ENCODE measurements around the gene PAPPA2. TPM values are rescaled to one million over a fixed set of nuclear protein-coding genes. Genes with fewer than 3 reads are reported as not detected.
A peak's percentile ranks its signal among the peaks of the same experiment; 100 is the strongest.

The PAPPA2 gene
- polyA plus RNA-seq, 6 donors from 2014 or later, result not detected

- peaks cover 0 to 1% (median 0%) of the 10 kb centered on the region in 7 donors for H3K9me3 Mint-ChIP-seq
- no peak overlapping the region for H3K4me3 Mint-ChIP-seq
- H3K27ac Mint-ChIP-seq, result no peak overlapping the region
- H3K4me1 Mint-ChIP-seq, result no peaks in the 10 kb centered on the region
- H3K27me3 Mint-ChIP-seq, result no peaks in the 10 kb centered on the region
- ATAC-seq (ENCODE audit: low read depth in 2 of 2) (no peak), DNase-seq (no peak)
- H3K36me3 Mint-ChIP-seq, result no peaks in the 10 kb centered on the region
Measured at GRCh38 chr1:176466514-176466913, 3.5 kb downstream of the PAPPA2 start.

GRCh38 chr1:176469450-176470010 lies 6.6 kb downstream of the PAPPA2 start:
- ATAC-seq (ENCODE audit: low read depth in 2 of 2), result no peak
- Mint-ChIP-seq H3K36me3 (no peaks in the 10 kb centered on the region), H3K4me3 (no peak overlapping the region), H3K4me1 (no peaks in the 10 kb centered on the region), H3K27me3 (no peaks in the 10 kb centered on the region), H3K9me3 (peaks cover 0 to 2% (median 0%) of the 10 kb centered on the region in 7 donors), H3K27ac (no peak overlapping the region)
- DNase-seq, result no peak

- H3K27ac Mint-ChIP-seq, result no peak overlapping the region
Measured at GRCh38 chr1:176471338-176472121, 8.6 kb downstream of the PAPPA2 start.

GRCh38 chr1:176479971-176480370 lies 17.0 kb downstream of the PAPPA2 start:
- no peaks in the 10 kb centered on the region for H3K36me3 Mint-ChIP-seq
- DNase-seq, result no peak
- H3K9me3 Mint-ChIP-seq, result peaks cover 0 to 10% (median 0%) of the 10 kb centered on the region in 7 donors
- peaks cover 8 to 10% (median 9%) of the 10 kb centered on the region in 3 donors for H3K27me3 Mint-ChIP-seq
- no peak for ATAC-seq (ENCODE audit: low read depth in 2 of 2)
- no peaks in the 10 kb centered on the region for H3K4me1 Mint-ChIP-seq
- H3K4me3 Mint-ChIP-seq, result no peak overlapping the region
- peak overlapping the region in 1 of 6 donors; percentile 82 for H3K27ac Mint-ChIP-seq

More at GRCh38 chr1:176471338-176472121, 8.6 kb downstream of the PAPPA2 start:
- no peaks in the 10 kb centered on the region for H3K4me1 Mint-ChIP-seq
- no peaks in the 10 kb centered on the region for H3K27me3 Mint-ChIP-seq
- H3K9me3 Mint-ChIP-seq, result peaks cover 0 to 2% (median 0%) of the 10 kb centered on the region in 7 donors
- H3K36me3 Mint-ChIP-seq, result no peaks in the 10 kb centered on the region
- DNase-seq (no peak), ATAC-seq (ENCODE audit: low read depth in 2 of 2) (no peak)
- H3K4me3 Mint-ChIP-seq, result no peak overlapping the region

GRCh38 chr1:176480750-176481149 lies 17.8 kb downstream of the PAPPA2 start:
- Mint-ChIP-seq H3K27me3 (peaks cover 8 to 10% (median 9%) of the 10 kb centered on the region in 3 donors), H3K27ac (no peak overlapping the region), H3K4me1 (no peaks in the 10 kb centered on the region), H3K9me3 (peaks cover 0 to 10% (median 0%) of the 10 kb centered on the region in 7 donors), H3K4me3 (no peak overlapping the region), H3K36me3 (no peaks in the 10 kb centered on the region)
- no peak for DNase-seq
- no peak for ATAC-seq (ENCODE audit: low read depth in 2 of 2)

- Mint-ChIP-seq H3K27me3 (peaks cover 4 to 14% (median 8%) of the 10 kb centered on the region in 3 donors), H3K9me3 (peaks cover 0 to 10% (median 2%) of the 10 kb centered on the region in 7 donors), H3K36me3 (no peaks in the 10 kb centered on the region), H3K4me1 (no peaks in the 10 kb centered on the region), H3K4me3 (no peak overlapping the region), H3K27ac (no peak overlapping the region)
- ATAC-seq (ENCODE audit: low read depth in 2 of 2) (no peak), DNase-seq (no peak)
Measured at GRCh38 chr1:176485083-176485482, 22.1 kb downstream of the PAPPA2 start.

GRCh38 chr1:176494436-176494835 lies 31.5 kb downstream of the PAPPA2 start:
- Mint-ChIP-seq H3K36me3 (no peaks in the 10 kb centered on the region), H3K27me3 (peaks cover 0 to 8% (median 5%) of the 10 kb centered on the region in 3 donors), H3K4me3 (no peak overlapping the region), H3K9me3 (peaks cover 0 to 4% (median 0%) of the 10 kb centered on the region in 7 donors), H3K27ac (no peak overlapping the region), H3K4me1 (no peaks in the 10 kb centered on the region)
- ATAC-seq (ENCODE audit: low read depth in 2 of 2) (no peak), DNase-seq (no peak)

- Mint-ChIP-seq H3K4me1 (no peaks in the 10 kb centered on the region), H3K27me3 (peaks cover 2 to 8% (median 7%) of the 10 kb centered on the region in 3 donors), H3K4me3 (no peak overlapping the region), H3K36me3 (no peaks in the 10 kb centered on the region), H3K27ac (no peak overlapping the region), H3K9me3 (no peaks in the 10 kb centered on the region)
- ATAC-seq (ENCODE audit: low read depth in 2 of 2) (no peak), DNase-seq (no peak)
Measured at GRCh38 chr1:176499671-176500070, 36.7 kb downstream of the PAPPA2 start.

GRCh38 chr1:176501599-176501998 lies 38.6 kb downstream of the PAPPA2 start:
- Mint-ChIP-seq H3K36me3 (no peaks in the 10 kb centered on the region), H3K27ac (no peak overlapping the region), H3K9me3 (no peaks in the 10 kb centered on the region), H3K4me1 (no peaks in the 10 kb centered on the region), H3K4me3 (no peak overlapping the region), H3K27me3 (peaks cover 7 to 18% (median 12%) of the 10 kb centered on the region in 3 donors)
- ATAC-seq (ENCODE audit: low read depth in 2 of 2) (no peak), DNase-seq (no peak)

- Mint-ChIP-seq H3K27me3 (peaks cover 0 to 20% (median 12%) of the 10 kb centered on the region in 3 donors), H3K4me1 (no peaks in the 10 kb centered on the region), H3K9me3 (peaks cover 0 to 4% (median 0%) of the 10 kb centered on the region in 7 donors), H3K27ac (no peak overlapping the region), H3K36me3 (no peaks in the 10 kb centered on the region), H3K4me3 (no peak overlapping the region)
- ATAC-seq (ENCODE audit: low read depth in 2 of 2) (no peak), DNase-seq (no peak)
Measured at GRCh38 chr1:176504848-176505553, 42.0 kb downstream of the PAPPA2 start.

- DNase-seq (no peak), ATAC-seq (ENCODE audit: low read depth in 2 of 2) (no peak)
- H3K4me1 Mint-ChIP-seq, result no peaks in the 10 kb centered on the region
- H3K27me3 Mint-ChIP-seq, result peaks cover 0 to 4% (median 0%) of the 10 kb centered on the region in 3 donors
- H3K27ac Mint-ChIP-seq, result no peak overlapping the region
- H3K36me3 Mint-ChIP-seq, result no peaks in the 10 kb centered on the region
- H3K9me3 Mint-ChIP-seq, result peaks cover 0 to 8% (median 2%) of the 10 kb centered on the region in 7 donors
- H3K4me3 Mint-ChIP-seq, result no peak overlapping the region
Measured at GRCh38 chr1:176512966-176513365, 50.0 kb downstream of the PAPPA2 start.

- no peak overlapping the region for H3K4me3 Mint-ChIP-seq
- H3K4me1 Mint-ChIP-seq, result no peaks in the 10 kb centered on the region
- H3K9me3 Mint-ChIP-seq, result peaks cover 0 to 8% (median 2%) of the 10 kb centered on the region in 7 donors
- no peaks in the 10 kb centered on the region for H3K36me3 Mint-ChIP-seq
- ATAC-seq (ENCODE audit: low read depth in 2 of 2) (no peak), DNase-seq (no peak)
- peaks cover 0 to 4% (median 0%) of the 10 kb centered on the region in 3 donors for H3K27me3 Mint-ChIP-seq
- no peak overlapping the region for H3K27ac Mint-ChIP-seq
Measured at GRCh38 chr1:176515310-176515709, 52.3 kb downstream of the PAPPA2 start.

- Mint-ChIP-seq H3K27me3 (peaks cover 0 to 4% (median 0%) of the 10 kb centered on the region in 3 donors), H3K36me3 (no peaks in the 10 kb centered on the region), H3K4me3 (no peak overlapping the region), H3K9me3 (peaks cover 2 to 10% (median 4%) of the 10 kb centered on the region in 7 donors), H3K27ac (no peak overlapping the region), H3K4me1 (no peaks in the 10 kb centered on the region)
- no peak for DNase-seq
- ATAC-seq (ENCODE audit: low read depth in 2 of 2), result no peak
Measured at GRCh38 chr1:176517484-176517883, 54.5 kb downstream of the PAPPA2 start.
